H1 (cell line): ENCODE results near the gene CD84. TPM values are rescaled to one million over a fixed set of nuclear protein-coding genes. Genes with fewer than 3 reads are reported as not detected.

Source experiments
- CTCF ChIA-PET: fragments of 300-600 bp; sonication (Branson Sonifier 250); formaldehyde crosslinking; loops from one replicate; lab custom pipeline; 2021; ENCODE audit not compliant: partially characterized antibody; lab: Charles Lee
- POLR2A ChIA-PET: fragments of 300-600 bp; sonication (Branson Sonifier 250); formaldehyde crosslinking; loops from one replicate; lab custom pipeline; 2021; ENCODE audit warnings: inconsistent platforms; ENCODE audit not compliant: partially characterized antibody; lab: Charles Lee
- DNase-seq, 2 experiments: peaks; one replicate each; pipeline versions ENCODE4 v3.0.0 to v3.0.0-alpha.2; 2010 to 2022; ENCODE audit warnings: low spot score in 2 of 2, low read depth in 1 of 2, mixed read lengths in 1 of 2
- FAIRE-seq: peaks from 2 replicates; lab custom pipeline; 2011; peaks lifted over from hg19 to GRCh38; lab: Jason Lieb, UNC
- H2AFZ ChIP-seq: 2 replicates; pipeline ENCODE4 v1.8.1; 2012; ENCODE audit warnings: low read length, inconsistent platforms
- H2AK5ac ChIP-seq: 2 replicates; pipeline ENCODE4 v1.6.1; 2013; ENCODE audit warnings: low read depth, low read length
- H2BK120ac ChIP-seq: replicated peaks from 2 replicates; pipeline ENCODE3; 2013; ENCODE audit warnings: low read depth, low read length, inconsistent platforms
- H2BK12ac ChIP-seq: 2 replicates; pipeline ENCODE4 v1.6.1; 2013; ENCODE audit warnings: low read depth, low read length
- H2BK15ac ChIP-seq: 2 replicates; pipeline ENCODE4 v1.6.1; 2013; ENCODE audit warnings: low read length
- H2BK20ac ChIP-seq: 2 replicates; pipeline ENCODE4 v1.6.1; 2013; ENCODE audit warnings: low read length
- H2BK5ac ChIP-seq: 2 replicates; pipeline ENCODE4 v1.6.1; 2013; ENCODE audit warnings: low read depth, low read length
- H3K14ac ChIP-seq: 2 replicates; pipeline ENCODE4 v1.6.1; 2013; ENCODE audit warnings: inconsistent platforms; ENCODE audit not compliant: insufficient read length
- H3K18ac ChIP-seq: 2 replicates; pipeline ENCODE4 v1.6.1; 2013; ENCODE audit warnings: low read length; ENCODE audit errors: extremely low read depth
- H3K23ac ChIP-seq: 2 replicates; pipeline ENCODE4 v1.6.1; 2013; ENCODE audit warnings: inconsistent platforms; ENCODE audit not compliant: insufficient read length
- H3K23me2 ChIP-seq: 2 replicates; pipeline ENCODE4 v1.6.1; 2013; ENCODE audit warnings: low read depth, low read length
- H3K27ac ChIP-seq: 2 replicates; pipeline ENCODE4 v1.6.1; 2011; ENCODE audit warnings: low read depth, low read length, inconsistent platforms
- H3K27me3 ChIP-seq, 4 experiments: replicated peaks in 1 of 4; 1 replicate in 1 of 4; 2 replicates in 3 of 4; pipeline versions ENCODE4 v1.6.1 to v1.8.1; 2011 to 2013; ENCODE audit warnings: low read length in 3 of 4, mild to moderate bottlenecking in 3 of 4, inconsistent platforms in 2 of 4, mixed read lengths in 2 of 4, moderate library complexity in 1 of 4; ENCODE audit not compliant: control insufficient read depth in 3 of 4, insufficient read depth in 3 of 4; ENCODE audit errors: extremely low read depth in 1 of 4
- H3K36me3 ChIP-seq, 4 experiments: 2 replicates each; pipeline versions ENCODE4 v1.6.1 to v1.8.1; 2011 to 2013; ENCODE audit warnings: mild to moderate bottlenecking in 4 of 4, low read length in 3 of 4, moderate library complexity in 2 of 4, control low read depth in 1 of 4, inconsistent platforms in 1 of 4; ENCODE audit not compliant: insufficient read depth in 4 of 4, control insufficient read depth in 2 of 4
- H3K4ac ChIP-seq: replicated peaks from 2 replicates; pipeline ENCODE3; 2013; ENCODE audit warnings: low read length, low read depth, mixed read lengths, inconsistent platforms; ENCODE audit not compliant: insufficient read length
- H3K4me1 ChIP-seq, 4 experiments: replicated peaks in 1 of 4; 1 replicate in 1 of 4; 2 replicates in 3 of 4; pipeline versions ENCODE4 v1.6.1 to v1.8.1; 2011 to 2013; ENCODE audit warnings: low read length in 3 of 4, inconsistent platforms in 2 of 4, mixed read lengths in 1 of 4; ENCODE audit not compliant: insufficient read depth in 4 of 4, control insufficient read depth in 3 of 4
- H3K4me2 ChIP-seq, 2 experiments: 2 replicates each; pipeline versions ENCODE4 v1.6.1 to v1.8.1; 2011 to 2013; ENCODE audit warnings: low read depth in 2 of 2, low read length in 2 of 2, control low read depth in 1 of 2, inconsistent platforms in 1 of 2, mild to moderate bottlenecking in 1 of 2; ENCODE audit not compliant: insufficient read depth in 1 of 2
- H3K4me3 ChIP-seq, 4 experiments: fragments of 200-600, 300-600 bp in 1 of 4; sonication (generic), shearing (Covaris generic), sonication (Bioruptor Twin) in 1 of 4; 2 replicates each; pipeline versions ENCODE4 v1.5.1 to v1.8.1; 2011 to 2016; ENCODE audit warnings: low read length in 4 of 4, low read depth in 3 of 4, control low read depth in 2 of 4, inconsistent platforms in 2 of 4, mild to moderate bottlenecking in 2 of 4, mixed read lengths in 1 of 4, moderate library complexity in 1 of 4; ENCODE audit not compliant: insufficient read depth in 2 of 4; ENCODE audit errors: extremely low read depth in 1 of 4
- H3K56ac ChIP-seq: replicated peaks from 2 replicates; pipeline ENCODE3; 2013; ENCODE audit warnings: low read depth, mild to moderate bottlenecking, mixed read lengths, low read length, inconsistent platforms; ENCODE audit not compliant: insufficient read length
- H3K79me1 ChIP-seq: 2 replicates; pipeline ENCODE4 v1.6.1; 2013; ENCODE audit warnings: low read depth, low read length, control low read depth
- H3K79me2 ChIP-seq, 2 experiments: 2 replicates each; pipeline versions ENCODE4 v1.6.1 to v1.8.1; 2012 to 2013; ENCODE audit warnings: low read length in 2 of 2, mild to moderate bottlenecking in 2 of 2, inconsistent platforms in 1 of 2; ENCODE audit not compliant: insufficient read depth in 2 of 2, control insufficient read depth in 1 of 2
- H3K9ac ChIP-seq, 4 experiments: replicated peaks in 1 of 4; 1 replicate in 1 of 4; 2 replicates in 3 of 4; pipeline versions ENCODE4 v1.6.1 to v1.8.1; 2011 to 2013; ENCODE audit warnings: low read depth in 3 of 4, low read length in 3 of 4, control low read depth in 2 of 4, mild to moderate bottlenecking in 2 of 4, moderate library complexity in 2 of 4, inconsistent platforms in 1 of 4; ENCODE audit errors: extremely low read depth in 1 of 4
- H3K9me3 ChIP-seq, 2 experiments: 2 replicates each; pipeline versions ENCODE4 v1.6.1 to v1.8.1; 2012 to 2013; ENCODE audit warnings: mild to moderate bottlenecking in 2 of 2, moderate library complexity in 2 of 2, control low read depth in 1 of 2, inconsistent platforms in 1 of 2, low read depth in 1 of 2, low read length in 1 of 2, mixed read lengths in 1 of 2; ENCODE audit not compliant: insufficient read depth in 2 of 2
- H4K20me1 ChIP-seq, 2 experiments: replicated peaks in 1 of 2; 2 replicates each; pipeline versions ENCODE3 to v1.8.1; 2011 to 2013; ENCODE audit warnings: inconsistent platforms in 2 of 2, low read length in 2 of 2, mild to moderate bottlenecking in 1 of 2; ENCODE audit not compliant: insufficient read depth in 2 of 2, control insufficient read depth in 1 of 2
- H4K5ac ChIP-seq: 2 replicates; pipeline ENCODE4 v1.6.1; 2013; ENCODE audit warnings: low read length, low read depth, mixed read lengths, inconsistent platforms; ENCODE audit not compliant: insufficient read length
- H4K8ac ChIP-seq: 2 replicates; pipeline ENCODE4 v1.8.0; 2013; ENCODE audit warnings: mild to moderate bottlenecking, moderate library complexity, low read length, inconsistent platforms; ENCODE audit not compliant: insufficient read depth; ENCODE audit errors: extremely low read depth
- H4K91ac ChIP-seq: replicated peaks from 2 replicates; pipeline ENCODE3; 2013; ENCODE audit warnings: low read length, mixed read lengths, inconsistent platforms; ENCODE audit not compliant: insufficient read length
- CBX8 ChIP-seq: fragments of 300-800, 300-1000 bp; sonication (generic); IDR thresholded peaks from 2 replicates; pipeline ENCODE4 v1.7.1; 2016; ENCODE audit warnings: low read depth, low read length, borderline replicate concordance
- CEBPB ChIP-seq: IDR thresholded peaks from 2 replicates; pipeline ENCODE4 v1.6.1; 2012; ENCODE audit warnings: low read depth, low read length
- CTCF ChIP-seq, 3 experiments: IDR thresholded peaks; 1 replicate in 2 of 3; 2 replicates in 1 of 3; pipeline versions ENCODE4 v1.5.1 to v1.6.1; 2011; ENCODE audit warnings: low read length in 3 of 3, mild to moderate bottlenecking in 3 of 3, inconsistent platforms in 2 of 3, low read depth in 1 of 3, moderate library complexity in 1 of 3; ENCODE audit not compliant: insufficient read depth in 1 of 3; ENCODE audit errors: control extremely low read depth in 1 of 3
- EZH2 ChIP-seq: fragments of 200-600 bp; sonication (generic); IDR thresholded peaks from 2 replicates; pipeline ENCODE4 v1.7.1; 2012; ENCODE audit warnings: low read depth, mild to moderate bottlenecking, moderate library complexity, low read length, inconsistent platforms; ENCODE audit not compliant: severe bottlenecking
- POLR2A ChIP-seq, 2 experiments: IDR thresholded peaks; 1 replicate in 1 of 2; 2 replicates in 1 of 2; pipeline ENCODE4 v1.6.1; 2011; ENCODE audit warnings: low read depth in 2 of 2, low read length in 2 of 2, mild to moderate bottlenecking in 2 of 2; ENCODE audit errors: control extremely low read depth in 1 of 2
- RAD21 ChIP-seq, 2 experiments: IDR thresholded peaks in 1 of 2; conservative IDR thresholded peaks in 1 of 2; 2 replicates each; pipeline ENCODE4 v1.6.1; 2011; ENCODE audit warnings: low read depth in 2 of 2, low read length in 2 of 2, improper control_type of control experiment in 1 of 2, inconsistent platforms in 1 of 2, mild to moderate bottlenecking in 1 of 2, moderate library complexity in 1 of 2
- SIN3A ChIP-seq, 2 experiments: IDR thresholded peaks in 1 of 2; conservative IDR thresholded peaks in 1 of 2; 2 replicates each; pipeline ENCODE4 v1.6.1; 2011 to 2012; ENCODE audit warnings: low read length in 2 of 2, improper control_type of control experiment in 1 of 2, low read depth in 1 of 2, mild to moderate bottlenecking in 1 of 2
- SIRT6 ChIP-seq: IDR thresholded peaks from one replicate; pipeline ENCODE4 v1.7.1; 2012; ENCODE audit warnings: low read length, inconsistent platforms
- TCF12 ChIP-seq: IDR thresholded peaks from 2 replicates; pipeline ENCODE4 v1.6.1; 2011; ENCODE audit warnings: low read depth, mild to moderate bottlenecking, low read length
- YY1 ChIP-seq: IDR thresholded peaks from 2 replicates; pipeline ENCODE4 v1.6.1; 2011; ENCODE audit warnings: low read depth, mild to moderate bottlenecking, low read length
- WGBS, 2 experiments: shearing (Covaris generic) in 1 of 2; methylation state at CpG; one replicate each; pipeline versions ENCODE4 v1.1.6 to v1.1.7; 2013 to 2015; ENCODE audit warnings: low lambda C conversion rate in 2 of 2, mixed read lengths in 2 of 2, inconsistent platforms in 1 of 2, low coverage in 1 of 2, missing lambda C conversion rate in 1 of 2; ENCODE audit not compliant: insufficient replicate concordance in 2 of 2, insufficient coverage in 1 of 2, insufficient read length in 1 of 2; ENCODE audit errors: extremely low coverage in 1 of 2, missing lambda C conversion rate in 1 of 2; 5-methylcytosine and 5-hydroxymethylcytosine counted together
- polyA plus RNA-seq, 7 experiments: library from polyadenylated mRNA; depleted of rRNA in 3 of 7; stranded (reverse) in 5 of 7; unstranded in 2 of 7; fragments of >200 nt in 5 of 7; fragments of 200-250 nt in 2 of 7; gene quantifications; 1 replicate in 5 of 7; 2 replicates in 1 of 7; 4 replicates in 1 of 7; pipeline versions ENCODE4 v1.2.1 to v1.2.3, GENCODE V29; 2011 to 2013; ENCODE audit warnings: missing spikeins in 2 of 7, mixed read lengths in 2 of 7
- total RNA-seq: library from RNA; stranded (reverse); fragmentation: NEBNext Ultra II Directional; extraction: Animal tissue kit (Norgen Biotek cat#: 25700); gene quantifications from 2 replicates; pipeline ENCODE4 v1.2.1, GENCODE V29; 2021

Gene CD84
- total and polyA plus RNA-seq, 2 of the 8 experiments (the other 6 are each of a cell fraction or from before 2014, with no cell fraction given), result not detected

DNA sequence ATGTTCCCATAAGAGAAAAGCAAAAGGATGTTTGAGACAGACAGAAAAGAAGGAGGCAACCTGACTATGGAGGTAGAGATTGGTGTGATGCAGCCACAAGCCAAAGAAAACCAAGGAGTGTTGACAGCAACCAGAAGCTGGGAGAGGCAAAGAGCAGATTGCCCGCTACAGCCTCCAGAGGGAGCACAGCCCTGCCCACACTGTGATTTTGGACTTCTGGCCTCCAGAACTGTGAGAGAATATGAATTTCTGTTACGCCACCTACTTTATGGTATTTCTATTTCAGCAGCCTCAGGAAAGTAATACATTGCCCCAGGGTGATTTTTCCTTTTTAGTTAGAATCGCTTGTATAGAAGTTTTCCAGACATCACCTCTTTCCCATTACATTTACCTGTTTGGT is 84.7 kb downstream of the CD84 start:
- H3K23ac ChIP-seq, result no peak overlapping the region
- FAIRE-seq, result peak; percentile 55

More for the DNA sequence above, 84.7 kb downstream of the CD84 start:
- Histone ChIP-seq H3K4me2 (no peak overlapping the region), H2BK15ac (no peak overlapping the region), H4K5ac (no peak overlapping the region), H3K9me3 (0 out of 4 replicates have a peak, but pooled peaks cover 0 to 2% of the 10 kb centered on the region in 2 experiments), H2AFZ (no peak overlapping the region), H3K4me3 (no peak overlapping the region), H3K23me2 (no peaks in the 10 kb centered on the region), H3K27ac (no peak overlapping the region), H3K56ac (no peak overlapping the region), H4K8ac (no peak overlapping the region), H2BK5ac (no peak overlapping the region), H3K79me2 (no peaks in the 10 kb centered on the region), H3K79me1 (no peaks in the 10 kb centered on the region), H3K14ac (no peak overlapping the region), H2BK120ac (no peak overlapping the region), H3K27me3 (no peaks in the 10 kb centered on the region), H4K91ac (no peak overlapping the region), H3K4ac (no peak overlapping the region), H3K36me3 (no peaks in the 10 kb centered on the region), H2BK20ac (no peak overlapping the region), H3K4me1 (no peaks in the 10 kb centered on the region), H3K9ac (no peak overlapping the region), H2AK5ac (no peak overlapping the region), H3K18ac (no peak overlapping the region), H2BK12ac (no peak overlapping the region), H4K20me1 (no peaks in the 10 kb centered on the region)
- WGBS, 2 experiments, result 72% methylated on average over 3 of the region's 3 CpGs; no CpG with 5 or more reads in 1 of the 2 experiments
- peak in 1 of 2 experiments; percentile 53 for DNase-seq
- CTCF ChIA-PET, result no interaction called here
- TF ChIP-seq SIN3A (conservative IDR thresholded peaks at IDR 0.05 in 1 of 2, IDR thresholded peaks at IDR 0.05 in 1 of 2; ENCODE audit: low read depth in 1 of 2, low read length in 2 of 2) (no peak), RAD21 (IDR thresholded peaks at IDR 0.05 in 1 of 2, conservative IDR thresholded peaks at IDR 0.05 in 1 of 2; ENCODE audit: low read depth in 2 of 2, low read length in 2 of 2) (peak; percentile 43 to 56), YY1 (no peak), CEBPB (no peak), CTCF (IDR thresholded peaks at IDR 0.05; ENCODE audit: control extremely low read depth in 1 of 3, insufficient read depth in 1 of 3, low read depth in 1 of 3, low read length in 3 of 3) (peak; percentile 56 to 69 (median 68)), TCF12 (no peak), EZH2 (no peak), POLR2A (IDR thresholded peaks at IDR 0.05; ENCODE audit: control extremely low read depth in 1 of 2, low read depth in 2 of 2, low read length in 2 of 2) (no peak), SIRT6 (no peak), CBX8 (no peak)
- POLR2A ChIA-PET, result no interaction called here
